Dermis microvascular lymphatic vessel endothelial cell (primary cell): ENCODE data around the gene CYB5D1. TPM values are rescaled to one million over a fixed set of nuclear protein-coding genes. Genes with fewer than 3 reads are reported as not detected.

Source experiments
- DNase-seq, 2 donors: peaks; one replicate each; pipeline versions ENCODE4 v3.0.0 to v3.0.0-alpha.2; 2010; ENCODE audit warnings: low read depth in 2 of 2
- total RNA-seq: library from RNA; depleted of rRNA; stranded (reverse); fragments of >200 nt; gene quantifications from 2 replicates; pipeline ENCODE4 v1.2.1, GENCODE V29; 2014

Gene CYB5D1
- total RNA-seq, 1 donor from 2014 or later: 6.0 TPM

DNA sequence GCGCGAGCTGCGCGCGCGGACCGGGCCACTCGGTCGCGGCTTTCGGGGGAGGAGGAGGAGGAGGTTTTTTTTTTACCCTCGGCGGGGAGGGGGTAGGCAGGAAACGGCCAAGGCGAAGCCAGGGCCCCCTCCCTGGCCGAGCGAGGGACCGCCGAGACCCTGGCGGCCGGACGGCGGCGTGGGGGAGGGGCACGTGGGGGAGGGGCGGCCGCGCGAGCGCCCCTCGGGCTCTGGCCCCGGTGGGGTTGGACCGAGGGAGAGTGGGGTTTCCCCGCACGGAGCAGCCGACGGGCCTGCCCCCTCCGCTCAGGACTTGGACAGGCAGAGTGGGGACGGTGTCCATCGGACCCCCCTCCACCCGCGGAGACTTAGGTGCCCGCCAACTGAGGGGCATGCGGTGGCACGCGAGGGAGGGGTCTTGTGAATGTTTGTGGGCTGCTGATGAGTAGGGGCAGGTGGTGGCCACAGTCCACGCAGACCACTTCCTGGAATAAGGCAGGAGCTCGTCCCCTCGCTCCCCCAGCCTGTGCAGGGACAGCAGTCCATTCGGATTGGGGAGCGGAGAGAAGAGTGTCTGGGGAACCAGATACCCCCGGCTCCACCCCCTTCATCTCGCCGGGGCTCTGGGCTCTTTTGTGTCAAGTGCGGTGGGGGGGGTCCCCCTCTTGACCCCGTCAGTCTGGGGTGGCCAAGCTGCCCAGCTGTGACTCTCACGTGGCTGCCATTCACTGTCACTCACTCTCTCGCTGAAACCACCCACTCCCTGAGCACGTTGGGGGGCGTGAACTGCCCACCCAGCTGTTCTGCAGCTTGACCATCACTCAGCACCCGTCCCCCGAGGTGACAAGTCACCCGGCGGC, 27.8 kb downstream of the CYB5D1 start:
- DNase-seq: peak in 1 of 2 donors; percentile 54

DNA sequence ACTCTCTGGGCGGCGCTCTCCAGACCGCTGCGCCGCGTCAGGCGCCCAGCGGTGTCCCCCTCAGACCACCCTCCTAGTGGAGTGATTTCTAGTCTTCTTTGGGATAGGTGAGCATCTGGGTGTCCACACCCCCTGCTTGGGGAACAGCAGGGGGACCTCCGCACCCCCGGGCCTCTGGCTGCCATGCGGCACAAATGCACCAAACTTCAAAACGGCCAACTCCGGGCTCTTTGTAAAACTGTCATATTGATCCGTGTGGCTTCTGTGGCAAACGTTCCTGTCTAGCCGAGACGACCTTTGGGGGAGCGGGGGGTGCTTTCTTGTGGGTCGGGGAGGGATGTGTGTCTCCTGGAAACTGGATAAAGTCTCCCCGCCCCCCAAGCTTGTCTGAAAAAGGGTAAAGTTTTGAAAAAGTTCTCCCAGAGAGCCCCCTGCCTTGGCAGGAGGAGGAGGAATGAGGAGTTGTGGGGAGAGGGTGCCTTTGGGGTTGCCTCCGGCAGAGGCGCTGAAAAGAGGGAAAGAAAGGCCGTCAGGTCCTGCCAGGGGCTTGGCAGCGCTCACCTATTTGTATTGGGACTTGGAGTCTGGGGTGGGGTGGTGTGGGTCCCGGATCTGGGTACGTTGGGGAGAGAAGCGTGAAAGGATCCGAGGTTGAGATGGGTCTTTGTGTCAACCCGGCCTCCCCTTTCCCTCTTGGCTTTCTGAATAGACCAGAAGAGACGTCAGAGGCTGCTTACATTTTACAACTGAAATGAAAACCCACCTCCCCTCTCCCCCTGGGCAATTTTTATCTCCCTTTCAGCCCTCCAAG, 28.6 kb downstream of the CYB5D1 start:
- DNase-seq: peak in 1 of 2 donors; percentile 45

DNA sequence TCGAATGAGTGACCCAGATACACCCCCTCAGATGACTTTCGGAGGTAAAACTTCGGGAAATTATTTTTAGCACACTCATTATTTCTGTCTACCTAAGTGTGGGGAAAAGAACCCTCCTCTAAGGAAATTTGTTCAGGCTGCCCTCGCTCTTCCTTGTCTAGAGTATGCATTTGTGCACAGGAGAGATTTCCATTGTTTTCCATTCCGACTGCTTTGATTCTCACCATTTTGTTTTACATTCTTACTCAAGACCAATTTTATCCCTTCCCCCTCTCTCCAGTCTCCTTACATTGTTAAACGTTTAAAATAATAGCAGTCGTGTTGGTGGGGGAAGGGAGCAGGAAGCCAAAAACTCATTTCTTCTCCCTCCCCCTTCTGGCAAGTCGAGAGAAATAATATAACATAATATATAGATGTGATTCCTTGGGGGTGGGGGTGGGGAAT, 29.3 kb downstream of the CYB5D1 start:
- no peak for DNase-seq

DNA sequence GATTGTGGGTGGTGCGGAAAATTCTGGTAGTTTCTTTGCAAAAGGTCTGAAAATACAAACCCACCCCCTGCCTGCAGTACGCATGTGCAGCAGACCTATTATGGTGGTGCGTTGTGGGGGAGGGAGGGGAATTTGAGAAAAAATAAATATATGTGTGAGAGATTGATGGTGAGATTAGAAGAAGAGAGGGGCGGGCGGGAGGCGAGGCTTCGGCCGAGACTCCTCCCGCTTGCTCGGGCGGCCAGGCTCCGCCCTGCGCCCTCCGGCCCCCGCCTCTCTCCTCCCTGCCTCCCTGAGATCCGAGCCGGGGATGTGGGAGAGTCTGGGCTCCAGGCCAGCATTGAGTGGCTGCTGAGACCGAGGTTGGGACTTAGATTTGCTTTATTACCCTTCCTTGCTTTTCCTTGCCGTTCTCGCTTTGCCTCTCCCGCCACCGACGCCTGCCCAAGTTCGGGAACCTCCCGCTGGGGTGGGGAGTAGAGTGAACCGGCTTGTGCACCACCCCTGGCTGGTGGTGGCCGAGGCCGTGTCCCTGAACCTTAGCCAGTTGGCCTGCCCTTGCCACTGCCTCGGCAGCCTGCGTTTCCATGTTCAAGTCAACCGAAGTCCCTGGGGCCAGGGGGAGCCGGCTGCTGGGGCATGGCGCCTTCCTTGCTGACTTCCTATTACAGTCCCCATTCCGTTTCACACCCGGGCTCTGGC, 29.8 kb downstream of the CYB5D1 start:
- peak; percentile 82 to 97 for DNase-seq

DNA sequence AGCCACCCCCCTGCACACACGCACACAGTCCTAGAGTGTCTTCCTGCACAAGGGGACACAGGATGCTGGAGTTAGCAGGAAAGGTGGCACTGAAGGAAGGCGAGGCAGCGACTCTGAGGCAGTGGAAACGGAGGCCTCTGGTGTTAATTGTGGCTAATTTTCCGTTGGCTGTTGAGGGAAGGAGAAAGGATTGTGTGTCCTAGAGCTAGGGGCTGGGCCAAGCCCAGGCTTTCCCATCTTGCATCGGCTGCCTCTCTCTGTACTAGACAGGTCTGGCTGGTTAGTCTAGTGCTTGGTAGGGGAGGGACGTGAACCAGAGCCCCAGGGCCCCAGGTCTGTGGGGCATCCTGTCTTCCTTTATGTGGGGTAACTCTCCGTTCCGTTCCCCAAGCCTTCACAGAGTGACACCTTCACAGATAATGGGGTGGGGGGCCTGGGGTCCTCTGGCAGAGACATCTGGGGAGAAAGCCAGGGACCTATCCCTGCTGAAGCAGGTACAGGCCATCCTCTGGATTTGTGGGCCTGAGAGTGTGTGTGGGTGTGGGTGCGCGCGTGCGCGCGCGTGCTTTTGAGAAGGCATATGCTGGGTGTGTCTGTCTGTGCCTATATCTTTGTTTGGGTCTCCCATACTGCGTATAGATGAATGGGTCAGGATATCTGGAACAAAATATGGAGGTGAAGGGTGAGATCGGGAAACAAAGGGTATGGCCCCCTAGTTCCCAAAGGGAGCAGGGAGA, 30.5 kb downstream of the CYB5D1 start, which contains the start of gene CHD3:
CHD3 (plus strand) TSS at position 606 of the 737 bp plus-strand sequence. CDS start 212 bp downstream, outside the sequence.
- peak in 1 of 2 donors; percentile 14 for DNase-seq

DNA sequence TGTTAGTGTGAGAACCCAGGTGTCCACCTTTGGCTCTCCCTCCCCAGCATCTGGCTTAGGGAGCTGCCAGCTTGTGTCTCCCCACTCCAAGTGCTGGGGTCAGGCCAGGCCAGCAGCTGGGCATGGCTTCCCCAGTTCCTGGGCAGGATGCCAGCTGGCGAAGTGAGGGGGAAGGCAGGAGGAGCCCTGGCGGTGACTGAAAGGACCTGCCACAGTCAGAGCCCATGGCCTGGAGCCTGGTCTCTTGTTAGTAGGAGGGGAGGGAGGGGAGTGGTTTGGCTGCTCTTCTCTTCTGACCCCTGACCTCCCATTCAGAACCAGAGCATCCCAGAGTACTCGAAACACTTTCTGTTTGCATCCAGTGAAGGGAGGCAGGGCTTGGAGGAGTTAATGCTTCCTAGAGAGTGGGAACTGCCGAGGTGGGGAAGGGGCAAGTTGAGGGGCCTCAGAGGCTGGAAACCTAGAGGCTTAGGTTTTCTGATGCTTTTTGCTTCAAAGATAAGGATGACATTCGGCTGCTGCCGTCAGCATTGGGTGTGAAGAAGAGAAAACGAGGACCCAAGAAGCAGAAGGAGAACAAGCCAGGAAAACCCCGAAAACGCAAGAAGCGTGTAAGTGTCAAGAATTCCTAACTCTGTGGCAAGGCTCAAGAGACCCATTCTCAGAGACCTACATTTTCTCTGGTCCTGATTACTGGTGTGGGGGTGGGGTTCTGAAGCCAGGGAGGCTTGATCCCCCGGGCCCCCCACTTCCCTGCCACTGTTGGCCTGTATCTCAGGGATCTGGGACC, 31.6 kb downstream of the CYB5D1 start:
- DNase-seq: peak; percentile 58 to 91

DNA sequence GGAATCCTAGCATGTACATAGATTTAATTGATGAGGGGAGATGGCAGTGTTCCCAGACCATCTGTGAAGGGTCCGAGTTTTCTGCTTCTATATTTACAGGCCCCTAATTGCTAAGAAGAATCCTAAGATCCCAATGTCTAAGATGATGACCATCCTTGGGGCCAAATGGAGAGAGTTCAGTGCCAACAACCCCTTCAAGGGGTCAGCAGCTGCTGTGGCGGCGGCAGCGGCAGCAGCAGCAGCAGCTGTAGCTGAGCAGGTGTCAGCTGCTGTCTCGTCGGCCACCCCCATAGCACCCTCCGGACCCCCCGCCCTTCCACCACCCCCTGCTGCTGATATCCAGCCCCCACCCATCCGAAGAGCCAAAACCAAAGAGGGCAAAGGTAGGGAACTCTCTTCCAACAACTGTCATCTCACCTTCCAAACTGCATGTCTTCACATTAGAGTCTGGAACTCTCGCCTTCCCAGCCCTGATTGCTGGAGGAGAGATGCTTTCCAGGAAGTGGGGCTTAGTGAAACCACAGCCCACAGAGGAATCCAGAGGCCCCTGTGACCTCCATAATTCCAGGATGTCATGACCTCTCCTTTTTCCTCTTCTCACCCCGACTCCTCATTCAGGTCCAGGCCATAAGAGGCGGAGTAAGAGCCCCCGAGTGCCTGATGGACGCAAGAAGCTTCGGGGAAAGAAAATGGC, 35.5 kb downstream of the CYB5D1 start:
- DNase-seq: no peak

DNA sequence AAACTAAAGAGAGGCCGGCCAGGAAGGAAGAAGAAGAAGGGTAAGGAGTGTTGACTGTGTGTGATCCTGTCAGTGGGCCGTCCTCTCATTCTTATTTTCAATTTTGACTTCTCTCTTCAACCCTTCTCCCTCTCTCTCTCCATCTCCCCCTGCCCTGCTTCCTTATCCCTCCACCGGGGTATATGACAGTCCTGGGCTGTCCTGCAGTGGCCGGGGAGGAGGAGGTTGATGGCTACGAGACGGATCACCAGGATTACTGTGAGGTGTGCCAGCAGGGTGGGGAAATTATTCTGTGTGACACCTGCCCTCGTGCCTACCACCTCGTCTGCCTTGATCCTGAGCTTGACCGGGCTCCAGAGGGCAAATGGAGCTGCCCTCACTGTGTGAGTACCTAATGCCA, 36.4 kb downstream of the CYB5D1 start:
- DNase-seq: no peak

DNA sequence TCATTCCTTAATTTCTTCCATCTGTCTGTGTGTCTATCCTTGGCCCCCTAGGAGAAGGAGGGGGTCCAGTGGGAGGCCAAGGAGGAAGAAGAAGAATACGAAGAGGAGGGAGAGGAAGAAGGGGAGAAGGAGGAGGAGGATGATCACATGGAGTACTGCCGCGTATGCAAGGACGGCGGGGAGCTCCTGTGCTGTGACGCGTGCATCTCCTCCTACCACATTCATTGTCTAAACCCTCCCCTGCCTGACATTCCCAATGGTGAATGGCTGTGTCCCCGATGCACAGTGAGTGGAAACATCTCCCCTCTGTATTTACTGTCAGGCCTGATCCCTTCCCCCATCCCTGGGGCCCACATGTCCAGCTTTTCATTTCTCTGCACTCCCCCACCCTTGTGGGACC, 37.1 kb downstream of the CYB5D1 start:
- no peak for DNase-seq

DNA sequence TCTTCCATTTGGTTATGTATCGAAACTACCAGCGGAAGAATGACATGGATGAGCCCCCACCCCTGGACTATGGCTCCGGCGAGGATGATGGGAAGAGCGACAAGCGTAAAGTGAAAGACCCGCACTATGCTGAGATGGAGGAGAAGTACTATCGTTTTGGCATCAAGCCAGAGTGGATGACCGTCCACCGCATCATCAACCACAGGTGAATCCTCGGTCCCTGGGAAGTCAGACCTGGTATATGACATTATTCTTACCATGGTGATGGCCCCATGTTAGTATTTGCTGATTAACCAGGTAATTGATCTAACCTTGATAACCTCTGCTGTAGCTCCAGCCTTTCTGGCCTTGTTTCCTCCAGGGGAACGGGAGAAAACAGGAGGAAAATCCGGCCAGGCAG, 39.3 kb downstream of the CYB5D1 start:
- no peak for DNase-seq

DNA sequence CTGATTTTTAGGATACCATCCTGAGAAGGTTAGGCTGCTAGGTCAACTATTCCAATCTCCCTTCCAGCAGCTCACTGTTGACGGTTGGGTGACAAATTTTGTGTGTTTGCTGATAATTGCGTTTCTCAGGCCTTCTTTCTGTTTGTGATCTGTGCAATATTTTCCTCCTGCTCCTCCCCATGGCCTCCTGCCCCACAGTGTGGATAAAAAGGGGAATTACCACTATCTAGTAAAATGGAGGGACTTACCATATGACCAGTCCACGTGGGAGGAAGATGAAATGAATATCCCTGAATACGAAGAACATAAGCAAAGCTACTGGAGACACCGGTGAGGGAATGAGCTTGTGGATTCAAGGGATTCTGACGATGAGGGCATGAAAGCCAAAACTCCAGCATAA, 40.0 kb downstream of the CYB5D1 start:
- DNase-seq: peak; percentile 61 to 70

DNA sequence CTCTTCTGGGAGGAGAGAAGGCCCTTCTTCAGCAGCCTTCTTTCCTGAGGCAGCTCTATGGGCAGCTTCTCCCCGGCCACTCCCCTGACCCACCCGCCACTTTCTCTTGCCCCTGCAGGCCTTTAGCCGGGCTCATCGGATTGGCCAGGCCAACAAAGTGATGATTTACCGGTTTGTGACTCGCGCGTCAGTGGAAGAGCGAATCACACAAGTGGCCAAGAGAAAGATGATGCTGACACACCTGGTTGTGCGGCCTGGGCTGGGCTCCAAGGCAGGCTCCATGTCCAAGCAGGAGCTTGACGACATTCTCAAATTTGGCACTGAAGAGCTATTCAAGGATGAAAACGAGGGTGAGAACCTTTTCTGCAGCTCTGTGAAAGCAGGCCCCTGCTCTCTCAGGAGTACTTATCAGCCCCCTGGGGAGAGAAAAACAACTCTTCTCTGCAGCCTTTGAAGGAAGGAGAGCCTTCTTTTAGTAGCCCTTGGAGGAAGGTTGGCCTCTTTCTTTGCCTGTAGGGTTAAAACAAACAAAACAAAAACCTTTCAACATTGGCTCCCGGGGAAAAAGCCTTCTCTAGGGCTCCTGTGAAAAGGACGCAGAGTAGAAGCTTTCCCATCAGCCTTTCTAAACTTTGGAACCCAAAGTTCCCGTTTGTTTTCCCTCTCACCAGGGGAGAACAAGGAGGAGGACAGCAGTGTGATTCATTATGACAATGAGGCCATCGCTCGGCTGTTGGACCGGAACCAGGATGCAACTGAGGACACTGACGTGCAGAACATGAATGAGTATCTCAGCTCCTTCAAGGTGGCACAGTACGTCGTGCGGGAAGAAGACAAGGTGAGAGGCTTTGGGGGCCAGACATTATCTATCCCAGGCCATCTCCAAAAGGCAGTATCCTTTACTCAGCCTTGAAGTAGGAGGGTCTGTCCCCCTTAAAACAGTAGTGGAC, 45.6 kb downstream of the CYB5D1 start:
- no peak for DNase-seq

DNA sequence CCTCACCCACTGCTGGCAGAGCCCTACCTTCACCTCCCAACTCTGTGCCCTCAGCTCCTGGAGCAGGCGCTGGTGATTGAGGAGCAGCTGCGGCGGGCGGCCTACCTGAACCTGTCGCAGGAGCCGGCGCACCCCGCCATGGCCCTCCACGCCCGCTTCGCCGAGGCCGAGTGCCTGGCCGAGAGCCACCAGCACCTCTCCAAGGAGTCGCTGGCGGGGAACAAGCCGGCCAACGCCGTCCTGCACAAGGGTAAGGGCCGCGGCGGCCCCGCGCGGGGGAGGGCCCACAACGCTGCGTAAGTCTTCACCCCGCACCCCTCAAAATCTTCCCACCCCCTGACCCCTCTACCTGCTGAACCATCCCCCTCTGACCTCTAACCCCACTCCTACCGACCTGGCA, 51.3 kb downstream of the CYB5D1 start:
- no peak for DNase-seq

DNA sequence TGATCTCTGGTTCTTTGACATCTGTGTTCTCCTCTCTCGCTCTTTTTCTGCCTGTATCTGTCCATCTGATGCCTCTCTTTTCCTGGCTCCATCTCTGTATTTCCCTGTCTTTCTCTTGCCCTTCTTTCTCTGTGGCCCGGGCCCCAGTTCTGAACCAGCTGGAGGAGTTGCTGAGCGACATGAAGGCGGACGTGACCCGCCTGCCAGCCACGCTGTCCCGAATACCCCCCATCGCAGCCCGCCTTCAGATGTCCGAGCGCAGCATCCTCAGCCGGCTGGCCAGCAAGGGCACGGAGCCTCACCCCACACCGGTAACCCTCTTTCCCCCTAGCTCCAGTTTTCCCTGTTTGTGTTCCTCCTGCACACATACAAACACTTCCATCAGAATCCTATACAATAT, 52.5 kb downstream of the CYB5D1 start:
- no peak for DNase-seq

DNA sequence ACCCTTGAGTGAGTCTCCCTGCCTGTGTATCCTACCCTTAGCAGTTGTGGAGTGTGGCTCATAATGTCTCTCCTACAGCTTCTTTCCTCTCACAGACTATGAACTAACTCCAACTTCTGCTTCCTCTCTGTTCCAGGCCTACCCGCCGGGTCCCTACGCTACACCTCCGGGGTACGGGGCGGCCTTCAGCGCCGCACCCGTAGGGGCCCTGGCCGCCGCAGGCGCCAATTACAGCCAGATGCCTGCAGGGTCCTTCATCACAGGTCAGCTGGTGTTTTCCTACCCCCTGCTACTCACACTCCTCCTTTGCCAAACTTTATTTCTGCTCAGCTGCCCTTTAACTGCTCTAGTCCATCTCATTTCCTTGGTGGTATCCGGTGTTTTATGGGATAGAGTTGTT, 52.9 kb downstream of the CYB5D1 start:
- no peak for DNase-seq

DNA sequence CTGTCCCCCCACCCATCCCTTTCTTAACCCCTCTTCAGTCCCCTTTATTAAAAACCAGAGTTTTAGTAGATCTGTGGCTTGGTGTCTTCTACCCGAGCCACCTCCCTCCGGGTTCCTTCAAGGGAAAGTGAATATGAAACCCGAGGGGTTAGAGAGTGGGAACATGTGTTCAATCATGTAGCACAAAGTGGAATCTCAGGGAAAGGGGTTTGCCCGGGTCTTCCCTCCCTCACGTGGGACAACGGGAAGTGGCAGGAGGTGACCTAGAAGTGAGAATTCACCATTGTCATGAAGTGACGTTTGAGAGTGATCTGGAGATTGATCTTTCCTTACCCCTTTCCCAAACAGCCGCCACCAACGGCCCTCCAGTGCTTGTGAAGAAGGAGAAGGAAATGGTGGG, 53.3 kb downstream of the CYB5D1 start:
- DNase-seq: no peak
